NAMALWA (cell line): ENCODE measurements around the gene SNX1.

Experiments
- DNase-seq: peaks from one replicate; pipeline ENCODE4 v3.0.0-alpha.2; 2015; ENCODE audit warnings: low spot score

SNX1 gene

DNA sequence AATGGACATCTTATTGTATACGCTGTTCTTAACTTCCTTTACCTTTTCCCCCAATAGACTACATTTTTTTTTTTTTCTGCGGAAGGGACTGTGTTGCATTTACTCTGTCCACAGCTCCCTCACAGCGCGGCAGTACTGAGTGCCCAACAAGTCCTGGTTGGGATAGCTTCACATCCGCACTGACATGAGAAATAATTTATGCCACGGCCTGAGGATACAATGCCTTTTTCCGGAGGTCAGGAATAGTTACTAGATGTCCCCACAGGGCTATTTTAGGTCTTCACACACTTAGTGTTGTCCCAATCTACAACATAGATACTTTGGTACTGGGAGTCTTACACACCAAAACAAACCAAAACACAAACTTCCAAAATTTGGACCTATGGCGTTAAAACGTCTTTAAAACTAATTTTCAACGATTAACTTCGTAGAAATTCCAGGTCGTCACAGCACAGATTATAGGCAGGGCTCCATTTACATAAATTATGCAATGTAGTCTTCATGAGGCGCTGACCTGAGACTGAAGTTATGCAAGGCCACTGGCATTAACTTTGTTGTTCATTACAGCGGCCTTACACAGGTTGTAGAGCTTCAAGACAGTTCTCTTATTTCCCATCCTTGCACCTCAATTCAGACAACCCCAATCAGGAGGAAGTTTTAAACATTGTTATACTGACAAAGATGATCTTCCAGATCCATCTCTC is 68.0 kb downstream of the SNX1 start:
- DNase-seq: peak; percentile 43

DNA sequence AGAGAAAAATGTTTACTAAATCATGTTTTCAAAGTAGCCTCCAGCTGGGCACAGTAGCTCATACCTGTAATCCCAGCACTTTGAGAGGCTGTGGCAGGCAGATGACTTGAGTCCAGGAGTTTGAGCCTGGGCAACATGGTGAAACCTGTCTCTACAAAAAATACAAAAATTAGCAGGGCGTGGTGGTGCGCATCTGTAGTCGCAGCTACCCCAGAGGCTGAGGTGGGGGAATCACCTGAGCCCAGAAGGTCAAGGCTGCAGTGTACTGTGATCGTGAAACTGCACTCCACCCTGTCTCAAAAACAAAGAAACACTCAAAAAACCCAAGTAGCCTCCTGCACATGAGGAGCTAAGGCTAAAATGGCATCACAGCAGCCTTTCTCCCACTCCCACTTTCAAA is 68.7 kb downstream of the SNX1 start:
- DNase-seq: no peak

DNA sequence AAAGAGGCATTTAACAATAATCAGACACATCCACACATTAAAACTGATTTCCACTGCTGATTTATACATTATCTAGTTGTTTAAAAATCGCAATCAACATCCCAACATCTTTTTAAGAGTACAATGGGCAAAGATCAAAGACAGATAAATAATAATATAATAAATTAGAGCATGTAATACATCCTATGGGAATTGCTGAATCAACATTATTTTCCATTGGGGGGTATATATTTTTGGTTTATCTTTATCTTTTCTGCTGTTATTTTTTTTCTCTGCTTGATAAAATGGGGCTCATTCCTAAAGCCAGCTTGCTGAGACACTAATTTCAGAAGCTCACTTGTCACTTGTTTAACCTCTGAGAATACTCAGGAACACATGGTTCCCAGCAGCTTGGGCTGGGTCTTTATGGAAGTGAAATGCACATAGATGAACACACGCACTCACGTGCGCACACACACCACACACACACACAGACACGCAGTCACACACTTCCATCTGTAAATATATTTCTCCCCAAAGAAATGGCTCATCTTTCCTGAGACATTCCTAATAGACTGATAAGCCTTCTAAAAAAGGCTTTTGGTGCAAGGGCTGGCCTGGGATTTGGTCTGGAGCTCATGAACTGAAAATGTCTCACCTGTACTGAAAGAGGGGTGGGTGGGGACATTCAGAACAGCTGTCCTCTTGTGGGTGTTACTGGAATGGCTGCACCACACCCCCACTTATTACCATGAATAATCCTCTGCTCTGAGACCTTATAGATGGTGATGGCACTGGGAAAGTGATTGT is 70.5 kb downstream of the SNX1 start:
- no peak for DNase-seq

DNA sequence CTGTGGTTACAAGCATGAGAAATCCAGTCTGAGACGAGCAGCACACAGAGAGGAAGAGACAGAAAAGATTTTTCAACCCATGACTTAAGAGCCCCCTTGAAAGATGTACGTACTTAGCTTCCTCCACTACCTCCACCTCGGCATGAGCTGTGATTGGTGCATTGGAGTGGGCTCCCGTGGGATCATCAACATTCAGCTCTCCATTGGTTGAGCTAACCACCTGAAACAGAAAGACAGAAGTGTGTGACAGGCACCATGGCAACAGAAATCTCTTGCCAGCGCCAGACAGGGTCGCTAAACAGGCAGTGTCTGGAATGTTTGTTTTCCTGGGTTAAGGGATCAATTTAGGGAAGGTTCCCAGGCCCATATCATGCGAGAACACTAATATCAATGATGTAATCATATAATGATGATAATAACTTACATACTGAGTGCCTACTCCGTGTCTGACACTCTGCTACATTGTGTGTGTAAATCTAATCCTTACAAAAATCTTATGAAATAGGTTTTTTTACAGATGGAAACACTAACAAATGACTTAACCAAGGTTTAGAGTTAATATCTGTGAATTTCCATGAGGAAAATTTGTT is 84.5 kb downstream of the SNX1 start:
- no peak for DNase-seq

DNA sequence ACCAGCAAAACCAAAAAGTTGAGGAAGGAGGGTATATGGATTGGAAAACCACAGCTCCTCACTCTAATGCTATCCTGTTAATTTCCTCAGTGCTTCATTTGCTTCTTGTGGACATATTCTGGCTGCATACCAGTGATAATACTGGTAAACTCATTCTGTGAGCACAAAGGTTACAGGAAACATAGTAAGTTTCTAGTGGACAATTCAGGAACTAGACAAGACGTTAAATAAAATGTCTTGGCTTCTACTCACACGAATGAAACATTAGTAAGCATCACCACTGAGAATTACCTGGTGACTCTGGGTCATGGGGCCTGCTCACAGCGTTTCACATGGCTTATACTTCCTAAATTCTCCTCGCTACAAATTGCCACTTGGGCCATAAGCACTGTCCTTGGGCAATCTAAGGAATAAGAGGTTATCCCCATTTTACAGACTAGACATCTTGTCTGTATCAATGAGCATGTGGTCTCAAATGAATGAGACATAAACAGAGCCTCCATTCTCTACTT is 87.1 kb downstream of the SNX1 start:
- DNase-seq: no peak

DNA sequence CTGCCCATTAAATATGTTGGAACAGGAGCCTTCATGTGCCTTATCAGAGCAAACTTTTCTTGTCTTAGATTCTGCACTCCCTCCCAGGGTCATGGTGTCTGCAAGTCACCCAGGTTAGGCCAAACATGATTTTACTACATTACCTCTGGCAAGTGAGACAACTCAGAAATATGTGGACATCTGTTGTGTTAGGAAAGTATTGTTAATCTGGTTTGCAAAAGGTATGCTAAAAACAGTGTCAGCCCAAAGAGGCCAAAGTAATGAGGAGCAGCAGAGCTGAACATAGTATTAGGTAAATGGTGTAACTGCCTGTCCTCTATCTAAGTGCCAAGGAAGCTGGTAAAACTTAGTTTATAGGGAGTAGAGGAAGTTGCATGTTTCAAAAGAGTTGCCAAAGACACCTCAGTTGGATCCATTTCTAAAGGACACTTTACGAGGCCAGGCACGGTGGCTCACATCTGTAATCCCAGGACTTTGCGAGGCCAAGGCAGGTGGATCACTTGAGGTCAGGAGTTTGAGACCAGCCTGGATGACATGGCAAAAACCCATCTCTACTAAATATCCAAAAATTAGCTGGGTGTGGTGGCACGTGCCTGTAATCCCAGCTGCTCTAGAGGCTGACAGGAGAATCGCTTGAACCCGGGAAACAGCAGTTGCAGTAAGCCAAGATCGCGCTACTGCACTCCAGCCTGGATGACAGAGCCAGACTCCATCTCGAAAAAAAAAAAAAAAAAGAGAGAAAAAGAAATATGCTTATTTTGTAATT is 89.5 kb downstream of the SNX1 start:
- DNase-seq: no peak

DNA sequence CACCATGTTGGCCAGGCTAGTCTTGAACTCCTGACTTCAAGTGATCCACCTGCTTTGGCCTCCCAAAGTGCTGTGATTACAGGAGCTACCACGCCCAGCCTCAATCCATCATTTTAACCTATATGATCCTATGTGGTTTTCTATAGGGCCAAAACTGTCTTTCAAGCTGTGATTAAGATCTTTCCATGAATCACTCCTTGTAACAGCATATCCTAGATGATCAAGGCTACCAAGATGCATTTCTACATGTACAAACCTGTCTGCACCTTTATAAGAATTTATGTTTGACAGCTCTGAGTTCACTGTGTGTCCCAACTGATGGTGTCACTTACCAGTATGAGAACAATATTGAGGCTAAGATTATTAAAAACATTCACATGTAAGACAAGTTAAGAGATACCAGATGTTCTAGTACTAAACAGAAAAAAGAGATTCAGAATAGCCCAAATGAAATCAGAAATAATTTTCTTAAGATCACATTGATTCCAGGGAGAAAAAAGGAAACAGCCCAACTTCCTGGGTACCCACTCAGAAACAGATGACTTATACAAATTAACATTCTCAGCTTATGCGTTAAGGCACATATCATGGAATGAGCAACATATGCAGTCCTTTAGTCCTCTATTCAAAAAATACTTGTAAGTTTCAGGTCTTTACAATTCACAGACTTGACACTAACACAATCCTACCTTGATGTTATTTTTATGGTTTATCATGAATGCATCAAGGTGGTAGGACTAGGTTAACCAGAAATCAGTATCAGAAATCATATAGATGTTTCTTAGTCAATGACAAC is 91.8 kb downstream of the SNX1 start:
- no peak for DNase-seq
